HG02840 (cell line): ENCODE measurements around the gene CD6.

Experiments used
- ATAC-seq: cut with Tn5 transposase; IDR thresholded peaks from one replicate; pipeline ENCODE4 v1.9.1; 2021; ENCODE audit warnings: mild to moderate bottlenecking, moderate library complexity, moderate number of reproducible peaks; ENCODE audit not compliant: unreplicated experiment, low FRiP score

Gene CD6

DNA sequence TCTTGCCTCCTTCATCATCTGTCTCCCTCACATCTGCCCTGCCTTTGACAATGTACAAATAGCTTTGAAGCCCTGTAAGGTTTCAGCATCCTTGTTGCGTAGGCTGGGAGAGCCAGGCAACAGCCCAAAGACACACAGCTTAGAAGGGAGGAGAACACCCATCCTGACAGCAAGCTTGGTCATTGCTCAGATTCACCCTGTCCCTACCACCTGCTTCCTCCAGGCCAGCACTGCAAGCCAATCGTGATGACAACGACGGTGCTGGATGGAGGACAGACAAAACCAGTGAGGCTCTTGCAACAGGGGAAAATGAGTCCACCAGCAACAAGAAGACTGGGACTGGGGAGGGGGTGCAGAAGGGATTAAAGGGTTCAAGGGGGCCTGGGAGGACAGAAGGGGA is 97.9 kb downstream of the CD6 start:
- no peak for ATAC-seq
